Measurements from ENCODE around the gene NMNAT2. TPM values are rescaled to one million over a fixed set of nuclear protein-coding genes. Genes with fewer than 3 reads are reported as not detected.

Gene NMNAT2
- total and polyA plus RNA-seq, 2 donors: 1.4 to 2.4 TPM

DNA sequence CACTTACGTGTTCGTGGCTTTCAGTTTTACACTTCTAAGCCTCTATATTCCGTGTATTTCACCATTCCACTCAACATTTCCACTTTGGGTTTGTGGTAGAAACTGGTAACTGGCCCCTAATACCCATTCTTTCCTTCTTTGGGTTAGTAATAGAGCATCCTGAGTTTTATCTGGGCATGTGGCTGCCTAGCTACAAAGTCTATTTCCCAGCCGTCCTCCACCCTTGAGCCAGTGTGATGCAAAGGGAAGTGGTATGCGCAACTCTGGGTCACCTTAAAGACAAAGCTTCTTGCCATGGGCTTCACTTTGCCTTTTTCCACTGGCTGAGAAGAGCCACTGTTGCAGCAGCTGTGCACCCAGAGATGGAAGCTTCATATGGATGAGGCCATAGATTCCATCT is 158.3 kb downstream of the NMNAT2 start:
- 85% methylated on average over 5 of the region's 5 CpGs for WGBS
- DNase-seq (ENCODE audit: extremely low spot score): no peak
- Histone ChIP-seq H3K4me1 (ENCODE audit: insufficient read depth) (no peaks in the 10 kb centered on the region), H3K4me3 (ENCODE audit: low read depth, low read length) (no peak overlapping the region), H3K36me3 (ENCODE audit: insufficient read depth) (no peaks in the 10 kb centered on the region), H3K27ac (ENCODE audit: low read depth) (no peak overlapping the region)

DNA sequence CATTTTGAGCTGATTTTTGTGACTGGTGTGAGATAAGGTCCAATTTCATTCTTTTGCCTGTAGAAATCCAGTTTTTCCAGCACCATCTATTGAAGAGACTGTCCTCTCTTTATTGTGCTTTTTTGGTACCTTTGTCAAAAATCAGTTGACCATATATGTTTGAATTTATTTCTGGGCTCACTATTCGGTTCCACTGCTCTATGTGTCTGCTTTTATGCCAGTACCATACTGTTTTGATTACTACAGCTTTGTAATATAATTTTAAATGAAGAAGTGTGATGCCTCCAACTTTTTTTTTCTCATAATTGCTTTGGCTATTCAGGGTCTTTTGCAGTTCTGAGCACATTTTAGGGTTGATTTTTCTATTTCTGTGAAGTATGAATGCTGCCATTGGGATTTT is 163.1 kb downstream of the NMNAT2 start:
- 84% methylated on average over 1 of the region's 1 CpG for WGBS
- Histone ChIP-seq H3K4me1 (ENCODE audit: insufficient read depth) (no peaks in the 10 kb centered on the region), H3K4me3 (ENCODE audit: low read depth, low read length) (no peak overlapping the region), H3K36me3 (ENCODE audit: insufficient read depth) (no peaks in the 10 kb centered on the region), H3K27ac (ENCODE audit: low read depth) (no peak overlapping the region)
- DNase-seq (ENCODE audit: extremely low spot score): no peak

DNA sequence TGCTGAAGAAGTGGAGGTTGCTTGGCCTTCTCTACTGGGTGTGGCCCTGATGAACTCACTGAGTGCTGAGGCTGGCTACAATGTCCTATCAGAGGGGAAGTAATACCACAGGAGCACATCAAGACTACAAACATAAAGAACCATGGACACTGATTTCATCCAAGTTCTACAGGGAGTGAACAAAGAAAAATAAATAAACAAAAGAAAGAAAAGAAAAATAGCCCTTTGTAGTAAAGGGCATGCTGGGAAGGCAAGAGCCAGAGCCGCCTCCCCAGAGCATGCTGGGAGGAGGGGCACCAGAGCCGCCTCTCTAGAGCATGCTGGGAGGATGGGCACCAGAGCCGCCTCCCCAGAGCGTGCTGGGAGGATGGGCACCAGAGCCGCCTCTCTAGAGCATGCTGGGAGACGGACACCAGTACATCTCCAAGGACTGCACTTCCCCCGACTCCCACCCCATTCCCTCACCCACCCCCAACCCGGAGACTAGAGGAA is 166.2 kb downstream of the NMNAT2 start:
- no peaks in the 10 kb centered on the region for H3K4me1 ChIP-seq (ENCODE audit: insufficient read depth)
- no peak overlapping the region for H3K27ac ChIP-seq (ENCODE audit: low read depth)
- no peaks in the 10 kb centered on the region for H3K36me3 ChIP-seq (ENCODE audit: insufficient read depth)
- no peak for DNase-seq (ENCODE audit: extremely low spot score)
- WGBS: 95% methylated on average over 8 of the region's 8 CpGs
- H3K4me3 ChIP-seq (ENCODE audit: low read depth, low read length): no peak overlapping the region

DNA sequence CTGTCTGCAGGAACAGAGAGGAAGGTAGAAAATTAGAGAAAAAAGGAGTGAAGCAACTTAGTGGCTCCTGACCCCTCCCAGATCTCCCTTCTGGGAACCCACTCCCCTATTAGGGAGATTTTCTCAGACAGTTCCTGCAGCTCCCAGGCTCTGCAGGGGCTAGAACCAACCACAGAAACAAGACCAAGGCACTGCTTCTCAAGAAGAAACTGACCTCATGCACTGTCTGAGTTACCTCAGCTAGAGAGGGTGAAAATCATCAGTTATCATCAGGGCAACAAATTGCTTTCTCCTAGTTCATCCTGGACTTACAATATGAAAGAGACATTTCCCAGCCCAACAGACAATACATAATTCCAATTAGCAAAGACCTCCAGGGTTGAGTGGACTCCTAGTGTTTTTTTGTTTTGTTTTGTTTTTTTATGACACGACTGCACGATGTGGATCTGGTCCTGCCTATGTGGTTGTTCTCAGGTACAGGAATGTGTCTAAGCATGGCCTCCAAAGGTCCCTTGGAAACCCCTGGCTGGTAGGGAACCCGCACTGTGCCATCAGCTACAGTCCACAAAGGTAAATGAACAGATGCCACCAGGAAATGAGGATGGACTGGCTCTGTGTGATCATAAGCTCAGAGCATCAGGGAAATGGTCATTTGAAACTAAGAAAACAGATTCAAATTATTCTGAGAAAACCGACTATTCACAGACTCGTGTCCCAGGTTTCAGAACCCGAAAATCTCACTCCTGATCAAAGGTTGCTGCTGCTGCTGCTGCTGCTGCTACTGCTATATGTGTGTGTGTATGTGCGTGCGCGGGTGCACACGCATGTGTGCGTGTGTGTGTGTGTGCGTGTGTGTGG is 166.8 kb downstream of the NMNAT2 start:
- H3K36me3 ChIP-seq (ENCODE audit: insufficient read depth): no peaks in the 10 kb centered on the region
- H3K4me3 ChIP-seq (ENCODE audit: low read depth, low read length): no peak overlapping the region
- 94% methylated on average over 12 of the region's 12 CpGs for WGBS
- H3K4me1 ChIP-seq (ENCODE audit: insufficient read depth): no peaks in the 10 kb centered on the region
- no peak overlapping the region for H3K27ac ChIP-seq (ENCODE audit: low read depth)
- no peak for DNase-seq (ENCODE audit: extremely low spot score)

DNA sequence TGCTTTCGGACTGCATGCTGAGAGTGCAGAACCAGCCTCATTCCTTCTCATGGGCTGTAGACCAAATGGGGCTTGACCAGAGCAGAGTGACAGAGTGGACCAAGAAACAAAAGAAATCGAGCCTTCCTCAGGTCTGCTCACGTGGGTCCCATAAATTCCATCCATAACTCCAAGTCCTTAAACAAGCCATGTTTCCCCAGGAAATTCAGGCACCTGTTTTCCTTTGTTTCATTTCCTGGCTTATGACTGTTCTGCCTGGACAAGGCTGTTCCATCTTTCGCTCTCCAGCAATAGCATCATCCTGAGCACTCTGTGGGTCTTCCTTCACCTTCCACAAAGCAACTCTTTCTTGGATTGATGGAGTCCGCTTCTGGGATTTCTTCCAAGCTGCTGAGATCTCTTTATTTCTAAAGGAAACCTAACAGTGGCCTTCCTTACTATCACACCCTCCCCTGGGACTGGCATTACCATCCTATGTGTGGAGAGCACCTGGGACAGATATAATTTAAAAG is 168.2 kb downstream of the NMNAT2 start:
- Histone ChIP-seq H3K27ac (ENCODE audit: low read depth) (no peak overlapping the region), H3K36me3 (ENCODE audit: insufficient read depth) (no peaks in the 10 kb centered on the region), H3K4me3 (ENCODE audit: low read depth, low read length) (no peak overlapping the region), H3K4me1 (ENCODE audit: insufficient read depth) (no peaks in the 10 kb centered on the region)
- DNase-seq (ENCODE audit: extremely low spot score): no peak
- WGBS: 89% methylated on average over 5 of the region's 5 CpGs

DNA sequence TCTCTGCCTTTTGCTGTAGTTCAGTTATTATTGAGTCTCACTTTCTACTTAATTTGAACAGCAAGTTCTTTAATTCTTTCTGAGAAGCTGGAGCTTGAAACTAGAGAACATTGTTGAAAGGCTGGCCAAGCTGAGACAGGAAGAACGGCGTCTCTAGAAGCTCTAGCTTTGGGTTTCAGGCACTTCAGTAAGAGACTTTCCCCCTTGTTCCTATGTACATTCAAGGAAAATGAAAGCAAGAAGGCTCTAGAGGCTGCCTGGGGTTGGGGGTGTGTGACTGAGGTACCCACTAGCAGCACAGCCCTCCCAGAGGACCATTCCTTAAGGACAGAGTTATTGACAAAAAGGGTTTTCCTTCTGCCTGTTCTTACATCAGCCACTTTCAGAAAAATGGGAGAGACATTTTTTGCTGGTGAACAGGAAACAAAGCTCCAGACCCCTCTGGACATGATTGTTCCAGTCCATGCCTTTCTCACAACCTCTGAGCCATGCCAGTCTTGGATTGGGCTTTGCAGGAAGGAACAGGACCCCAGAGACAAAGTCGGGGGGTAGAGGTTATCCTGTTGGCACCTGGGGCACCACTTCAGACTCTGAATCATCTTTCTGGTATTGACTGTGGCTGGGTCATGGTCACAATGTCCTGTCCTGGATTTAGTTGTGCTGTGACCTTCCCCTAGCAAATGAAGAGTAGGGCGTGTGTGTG is 169.0 kb downstream of the NMNAT2 start:
- Histone ChIP-seq H3K4me3 (ENCODE audit: low read depth, low read length) (no peak overlapping the region), H3K4me1 (ENCODE audit: insufficient read depth) (no peaks in the 10 kb centered on the region), H3K27ac (ENCODE audit: low read depth) (no peak overlapping the region), H3K36me3 (ENCODE audit: insufficient read depth) (no peaks in the 10 kb centered on the region)
- DNase-seq (ENCODE audit: extremely low spot score): no peak
- 83% methylated on average over 4 of the region's 4 CpGs for WGBS

DNA sequence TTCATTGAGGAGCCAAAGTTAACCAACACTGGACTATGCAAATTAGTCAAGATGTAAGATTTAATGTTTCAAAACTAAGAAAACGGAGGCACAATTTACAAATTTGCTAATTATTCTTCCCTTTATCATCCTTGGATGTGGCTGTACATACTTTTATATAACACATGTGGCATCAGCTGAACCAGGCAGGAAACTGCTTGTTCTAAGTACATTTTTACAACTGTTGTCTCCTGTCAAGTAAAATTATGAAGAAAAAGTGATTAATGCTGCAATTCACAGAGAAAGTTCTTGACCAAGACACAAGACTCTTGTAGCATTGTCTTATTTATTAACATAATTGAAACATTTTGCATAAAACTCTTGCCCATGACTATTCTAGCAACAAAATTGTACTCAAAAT is 170.2 kb downstream of the NMNAT2 start:
- WGBS: 85% methylated on average over 1 of the region's 1 CpG
- no peaks in the 10 kb centered on the region for H3K4me1 ChIP-seq (ENCODE audit: insufficient read depth)
- DNase-seq (ENCODE audit: extremely low spot score): no peak
- no peak overlapping the region for H3K27ac ChIP-seq (ENCODE audit: low read depth)
- H3K4me3 ChIP-seq (ENCODE audit: low read depth, low read length): no peak overlapping the region
- no peaks in the 10 kb centered on the region for H3K36me3 ChIP-seq (ENCODE audit: insufficient read depth)

DNA sequence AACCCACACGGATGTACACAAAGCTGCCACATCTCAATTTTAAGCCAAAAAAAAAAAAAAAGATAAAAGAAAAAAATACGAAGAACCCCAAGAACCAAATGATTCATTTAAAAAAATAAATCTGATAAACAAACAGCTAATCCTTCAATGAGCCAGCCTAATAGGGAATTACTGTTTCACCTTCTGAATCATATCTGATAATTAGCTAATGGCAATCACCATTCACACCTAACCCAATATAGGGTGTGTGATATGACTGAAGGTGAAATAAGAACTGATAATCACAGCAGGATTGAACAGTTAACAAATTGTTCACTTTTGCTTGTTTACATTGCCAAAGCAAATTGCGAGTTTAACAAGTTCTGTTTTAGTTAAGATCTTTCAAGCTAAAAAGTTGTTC is 170.7 kb downstream of the NMNAT2 start:
- Histone ChIP-seq H3K4me3 (ENCODE audit: low read depth, low read length) (no peak overlapping the region), H3K36me3 (ENCODE audit: insufficient read depth) (no peaks in the 10 kb centered on the region), H3K4me1 (ENCODE audit: insufficient read depth) (no peaks in the 10 kb centered on the region), H3K27ac (ENCODE audit: low read depth) (no peak overlapping the region)
- WGBS: 77% methylated on average over 3 of the region's 3 CpGs
- DNase-seq (ENCODE audit: extremely low spot score): no peak

DNA sequence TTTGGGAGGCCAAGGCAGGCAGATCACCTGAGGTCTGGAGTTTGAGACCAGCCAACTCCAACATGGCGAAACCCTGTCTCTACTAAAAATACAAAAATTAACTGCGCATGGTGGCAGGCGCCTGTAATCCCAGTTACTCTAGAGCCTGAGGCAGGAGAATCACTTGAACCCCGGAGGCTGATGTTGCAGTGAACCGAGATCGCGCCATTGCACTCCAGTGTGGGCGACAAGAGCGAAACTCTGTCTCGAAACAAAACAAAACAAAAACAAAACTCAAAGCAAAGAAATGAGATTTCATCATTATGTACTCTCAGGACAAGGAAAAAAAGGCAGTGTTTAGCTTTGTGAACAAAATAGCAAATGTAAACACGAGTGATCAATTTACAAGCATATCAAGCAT is 171.1 kb downstream of the NMNAT2 start:
- no peaks in the 10 kb centered on the region for H3K36me3 ChIP-seq (ENCODE audit: insufficient read depth)
- H3K4me1 ChIP-seq (ENCODE audit: insufficient read depth): no peaks in the 10 kb centered on the region
- DNase-seq (ENCODE audit: extremely low spot score): no peak
- no peak overlapping the region for H3K4me3 ChIP-seq (ENCODE audit: low read depth, low read length)
- WGBS: 91% methylated on average over 11 of the region's 11 CpGs
- no peak overlapping the region for H3K27ac ChIP-seq (ENCODE audit: low read depth)

DNA sequence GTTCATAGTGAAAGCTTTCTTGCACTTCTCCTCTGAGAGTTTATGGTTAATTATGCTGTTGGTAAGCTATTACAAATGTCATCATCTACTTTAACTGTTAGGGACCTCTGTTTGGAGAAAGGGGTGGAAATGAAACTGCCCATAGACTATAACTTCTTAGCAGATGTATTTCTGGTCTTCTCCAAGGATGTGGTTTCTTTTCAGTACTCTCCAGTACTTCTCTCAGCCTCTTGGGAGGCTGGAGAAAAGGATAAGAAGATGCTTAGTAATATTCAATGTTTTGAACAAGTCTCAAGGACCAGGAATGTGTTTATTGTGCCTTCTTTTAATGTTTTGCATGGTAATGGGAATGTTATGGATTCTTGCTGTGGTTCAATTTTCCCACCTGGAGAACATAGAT is 171.7 kb downstream of the NMNAT2 start:
- no peak overlapping the region for H3K4me3 ChIP-seq (ENCODE audit: low read depth, low read length)
- no peaks in the 10 kb centered on the region for H3K36me3 ChIP-seq (ENCODE audit: insufficient read depth)
- no peak overlapping the region for H3K27ac ChIP-seq (ENCODE audit: low read depth)
- DNase-seq (ENCODE audit: extremely low spot score): no peak
- H3K4me1 ChIP-seq (ENCODE audit: insufficient read depth): no peaks in the 10 kb centered on the region

DNA sequence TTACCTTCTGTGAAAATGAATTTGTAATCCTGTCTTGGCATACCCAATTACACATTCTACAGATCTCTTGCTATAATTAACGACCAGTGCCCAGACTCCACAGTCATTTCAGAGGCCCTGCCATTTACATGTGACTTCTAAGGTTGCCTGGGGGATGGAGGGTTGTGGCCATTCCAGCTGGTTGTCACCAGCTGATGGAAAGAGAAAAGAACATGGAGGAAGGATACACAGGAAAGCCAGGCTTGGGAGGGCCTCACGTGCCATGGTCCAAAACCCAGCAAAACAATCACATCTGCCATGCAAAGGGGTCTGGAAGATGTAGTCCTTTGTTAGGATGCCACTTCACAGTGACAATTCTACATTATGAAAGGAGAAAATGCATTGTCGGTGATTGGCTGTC is 172.8 kb downstream of the NMNAT2 start:
- Histone ChIP-seq H3K4me1 (ENCODE audit: insufficient read depth) (no peaks in the 10 kb centered on the region), H3K36me3 (ENCODE audit: insufficient read depth) (no peaks in the 10 kb centered on the region), H3K4me3 (ENCODE audit: low read depth, low read length) (no peak overlapping the region), H3K27ac (ENCODE audit: low read depth) (no peak overlapping the region)
- DNase-seq (ENCODE audit: extremely low spot score): no peak
- WGBS: 90% methylated on average over 3 of the region's 3 CpGs

DNA sequence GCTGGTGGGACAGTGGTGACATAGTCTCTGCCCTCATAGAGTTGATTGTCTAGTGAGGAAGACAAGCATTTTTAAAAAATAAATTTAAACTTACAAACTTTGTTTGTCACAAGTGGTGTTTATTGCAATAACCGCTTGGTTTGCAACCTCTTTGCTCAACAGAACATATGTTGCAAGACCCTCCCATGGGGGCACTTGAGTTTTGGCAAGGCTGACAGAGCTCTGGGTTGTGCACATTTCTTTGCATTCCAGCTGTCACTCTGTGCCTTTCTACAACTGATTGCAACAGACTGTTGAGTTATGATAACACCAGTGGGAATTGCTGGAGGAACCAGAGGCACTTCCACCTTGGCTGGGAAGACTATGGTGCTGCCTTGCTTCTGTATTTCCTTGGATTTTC is 173.7 kb downstream of the NMNAT2 start:
- H3K36me3 ChIP-seq (ENCODE audit: insufficient read depth): no peaks in the 10 kb centered on the region
- H3K4me3 ChIP-seq (ENCODE audit: low read depth, low read length): no peak overlapping the region
- no peak for DNase-seq (ENCODE audit: extremely low spot score)
- WGBS: 72% methylated on average over 1 of the region's 1 CpG
- no peak overlapping the region for H3K27ac ChIP-seq (ENCODE audit: low read depth)
- H3K4me1 ChIP-seq (ENCODE audit: insufficient read depth): no peaks in the 10 kb centered on the region

DNA sequence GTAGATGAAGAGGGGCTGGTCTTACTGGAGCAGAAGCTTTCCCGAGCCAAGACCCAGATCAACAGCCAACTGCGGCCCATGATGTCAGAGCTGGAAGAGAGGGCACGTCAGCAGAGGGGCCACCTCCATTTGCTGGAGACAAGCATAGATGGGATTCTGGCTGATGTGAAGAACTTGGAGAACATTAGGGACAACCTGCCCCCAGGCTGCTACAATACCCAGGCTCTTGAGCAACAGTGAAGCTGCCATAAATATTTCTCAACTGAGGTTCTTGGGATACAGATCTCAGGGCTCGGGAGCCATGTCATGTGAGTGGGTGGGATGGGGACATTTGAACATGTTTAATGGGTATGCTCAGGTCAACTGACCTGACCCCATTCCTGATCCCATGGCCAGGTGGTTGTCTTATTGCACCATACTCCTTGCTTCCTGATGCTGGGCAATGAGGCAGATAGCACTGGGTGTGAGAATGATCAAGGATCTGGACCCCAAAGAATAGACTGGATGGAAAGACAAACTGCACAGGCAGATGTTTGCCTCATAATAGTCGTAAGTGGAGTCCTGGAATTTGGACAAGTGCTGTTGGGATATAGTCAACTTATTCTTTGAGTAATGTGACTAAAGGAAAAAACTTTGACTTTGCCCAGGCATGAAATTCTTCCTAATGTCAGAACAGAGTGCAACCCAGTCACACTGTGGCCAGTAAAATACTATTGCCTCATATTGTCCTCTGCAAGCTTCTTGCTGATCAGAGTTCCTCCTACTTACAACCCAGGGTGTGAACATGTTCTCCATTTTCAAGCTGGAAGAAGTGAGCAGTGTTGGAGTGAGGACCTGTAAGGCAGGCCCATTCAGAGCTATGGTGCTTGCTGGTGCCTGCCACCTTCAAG is 174.8 kb downstream of the NMNAT2 start:
- 84% methylated on average over 5 of the region's 5 CpGs for WGBS
- no peaks in the 10 kb centered on the region for H3K4me1 ChIP-seq (ENCODE audit: insufficient read depth)
- H3K27ac ChIP-seq (ENCODE audit: low read depth): no peak overlapping the region
- H3K36me3 ChIP-seq (ENCODE audit: insufficient read depth): no peaks in the 10 kb centered on the region
- no peak for DNase-seq (ENCODE audit: extremely low spot score)
- H3K4me3 ChIP-seq (ENCODE audit: low read depth, low read length): no peak overlapping the region
